Parathyroid adenoma (tissue), 2 donors: ENCODE results near the gene HECW1.

ENCODE experiments used
- H2AFZ ChIP-seq: fragments of 300-600 bp; sonication (generic); one replicate; pipeline ENCODE4 v1.7.0; 2017; ENCODE audit warnings: antibody characterized with exemption, mild to moderate bottlenecking
- H3K27ac ChIP-seq: fragments of 300-600 bp; sonication (generic); one replicate; pipeline ENCODE4 v1.7.0; 2017
- H3K27me3 ChIP-seq: fragments of 300-600 bp; sonication (generic); one replicate; pipeline ENCODE4 v1.7.0; 2017; ENCODE audit warnings: low read length; ENCODE audit not compliant: control insufficient read depth, insufficient read depth
- H3K36me3 ChIP-seq: fragments of 300-600 bp; sonication (generic); one replicate; pipeline ENCODE4 v1.7.0; 2017; ENCODE audit warnings: low read length; ENCODE audit not compliant: control insufficient read depth, insufficient read depth
- H3K4me1 ChIP-seq: fragments of 300-600 bp; sonication (generic); one replicate; pipeline ENCODE4 v1.7.0; 2017; ENCODE audit warnings: control low read depth
- H3K4me2 ChIP-seq: fragments of 300-600 bp; sonication (generic); one replicate; pipeline ENCODE4 v1.7.0; 2017; ENCODE audit warnings: low read length
- H3K4me3 ChIP-seq: fragments of 300-600 bp; sonication (generic); one replicate; pipeline ENCODE4 v1.7.0; 2017; ENCODE audit warnings: low read depth, low read length
- H3K79me2 ChIP-seq: fragments of 300-600 bp; sonication (generic); one replicate; pipeline ENCODE4 v1.7.0; 2017; ENCODE audit warnings: control low read depth
- H3K9ac ChIP-seq: fragments of 300-600 bp; sonication (generic); one replicate; pipeline ENCODE4 v1.7.0; 2017; ENCODE audit warnings: mild to moderate bottlenecking
- H3K9me3 ChIP-seq: fragments of 300-600 bp; sonication (generic); one replicate; pipeline ENCODE4 v1.7.0; 2017; ENCODE audit warnings: low read length; ENCODE audit not compliant: control insufficient read depth
- CTCF ChIP-seq: fragments of 300-600 bp; sonication (generic); IDR thresholded peaks from one replicate; pipeline ENCODE4 v1.7.0; 2017; ENCODE audit warnings: antibody characterized with exemption, mild to moderate bottlenecking
- donor health status: primary hyperparathyroidism.

HECW1 gene

GRCh38 chr7:43317075-43317474, 204.6 kb downstream of the HECW1 start:
- H3K4me1 ChIP-seq: no peaks in the 10 kb centered on the region
- no peaks in the 10 kb centered on the region for H3K27me3 ChIP-seq
- no peak overlapping the region for H3K4me2 ChIP-seq
- H2AFZ ChIP-seq: no peak overlapping the region
- no peak for TF ChIP-seq CTCF
- no peak overlapping the region for H3K4me3 ChIP-seq
- H3K27ac ChIP-seq: no peak overlapping the region
- no peaks in the 10 kb centered on the region for H3K9me3 ChIP-seq
- H3K79me2 ChIP-seq: no peaks in the 10 kb centered on the region
- no peaks in the 10 kb centered on the region for H3K36me3 ChIP-seq
- no peak overlapping the region for H3K9ac ChIP-seq

GRCh38 chr7:43318188-43318770, 205.8 kb downstream of the HECW1 start:
- no peaks in the 10 kb centered on the region for H3K36me3 ChIP-seq
- no peak overlapping the region for H3K27ac ChIP-seq

GRCh38 chr7:43325595-43325994, 213.1 kb downstream of the HECW1 start:
- no peak overlapping the region for H2AFZ ChIP-seq
- no peaks in the 10 kb centered on the region for H3K4me1 ChIP-seq
- H3K9ac ChIP-seq: no peak overlapping the region
- no peaks in the 10 kb centered on the region for H3K79me2 ChIP-seq
- H3K36me3 ChIP-seq: no peaks in the 10 kb centered on the region
- H3K4me3 ChIP-seq: no peak overlapping the region
- H3K4me2 ChIP-seq: no peak overlapping the region
- no peaks in the 10 kb centered on the region for H3K27me3 ChIP-seq
- no peak for TF ChIP-seq CTCF
- no peak overlapping the region for H3K27ac ChIP-seq
- H3K9me3 ChIP-seq: no peaks in the 10 kb centered on the region

More at GRCh38 chr7:43318188-43318770, 205.8 kb downstream of the HECW1 start:
- Histone ChIP-seq H3K79me2 (no peaks in the 10 kb centered on the region), H3K9me3 (no peaks in the 10 kb centered on the region), H3K9ac (no peak overlapping the region), H3K27me3 (no peaks in the 10 kb centered on the region), H3K4me1 (no peaks in the 10 kb centered on the region), H2AFZ (no peak overlapping the region), H3K4me2 (no peak overlapping the region), H3K4me3 (no peak overlapping the region)
- TF ChIP-seq CTCF: no peak

- no peak overlapping the region for H3K9ac ChIP-seq
- no peak overlapping the region for H2AFZ ChIP-seq
- H3K4me2 ChIP-seq: no peak overlapping the region
- H3K9me3 ChIP-seq: no peaks in the 10 kb centered on the region
- no peaks in the 10 kb centered on the region for H3K79me2 ChIP-seq
- H3K4me3 ChIP-seq: no peak overlapping the region
- no peak overlapping the region for H3K27ac ChIP-seq
- TF ChIP-seq CTCF: no peak
- H3K36me3 ChIP-seq: no peaks in the 10 kb centered on the region
- no peaks in the 10 kb centered on the region for H3K27me3 ChIP-seq
- no peaks in the 10 kb centered on the region for H3K4me1 ChIP-seq
Observed at GRCh38 chr7:43328336-43328735, 215.9 kb downstream of the HECW1 start.

GRCh38 chr7:43328785-43329380, 216.4 kb downstream of the HECW1 start:
- no peaks in the 10 kb centered on the region for H3K36me3 ChIP-seq
- no peak overlapping the region for H3K9ac ChIP-seq
- no peaks in the 10 kb centered on the region for H3K9me3 ChIP-seq
- no peaks in the 10 kb centered on the region for H3K79me2 ChIP-seq
- H3K4me3 ChIP-seq: no peak overlapping the region
- no peaks in the 10 kb centered on the region for H3K27me3 ChIP-seq
- no peaks in the 10 kb centered on the region for H3K4me1 ChIP-seq
- H2AFZ ChIP-seq: no peak overlapping the region
- no peak overlapping the region for H3K4me2 ChIP-seq
- H3K27ac ChIP-seq: no peak overlapping the region
- no peak for TF ChIP-seq CTCF
